Endothelial cell of umbilical vein (primary cell): ENCODE measurements around the gene FAM171A2. TPM values are rescaled to one million over a fixed set of nuclear protein-coding genes. Genes with fewer than 3 reads are reported as not detected.

ENCODE experiments used
- BruUV-seq: library from RNA; stranded (reverse); fragments of 400-500 nt; replicated peaks from 2 replicates; lab custom pipeline; 2021; lab: Mats Ljungman, UMichigan
- CTCF ChIA-PET: fragments of 300-600, 350-600 bp; sonication (Branson Sonifier 250); formaldehyde crosslinking; loops from one replicate; lab custom pipeline; 2021; ENCODE audit warnings: antibody characterized with exemption, inconsistent platforms; lab: Charles Lee
- POLR2A ChIA-PET: fragments of 300-600, 350-600 bp; sonication (Branson Sonifier 250); formaldehyde crosslinking; loops from one replicate; lab custom pipeline; 2021; ENCODE audit warnings: antibody characterized with exemption, inconsistent platforms; lab: Charles Lee
- DNase-seq: peaks from one replicate; pipeline ENCODE4 v3.0.0-alpha.2; 2011; ENCODE audit warnings: low read depth, low spot score
- FAIRE-seq: peaks from 2 replicates; lab custom pipeline; 2011; peaks lifted over from hg19 to GRCh38; lab: Jason Lieb, UNC
- H2AFZ ChIP-seq: 2 replicates; pipeline ENCODE4 v1.6.0; 2012; ENCODE audit warnings: low read depth, low read length, control low read depth, inconsistent platforms
- H3K27ac ChIP-seq: 2 replicates; pipeline ENCODE4 v1.5.1; 2011; ENCODE audit warnings: low read depth, mild to moderate bottlenecking, control low read depth, low read length, moderate library complexity; ENCODE audit not compliant: insufficient read depth
- H3K27me3 ChIP-seq, 2 experiments: 2 replicates each; pipeline versions ENCODE4 v1.6.0 to v1.6.1; 2011; ENCODE audit warnings: low read length in 2 of 2, mixed read lengths in 1 of 2; ENCODE audit not compliant: control insufficient read depth in 2 of 2, insufficient read depth in 2 of 2
- H3K36me3 ChIP-seq, 2 experiments: 2 replicates in 1 of 2; 3 replicates in 1 of 2; pipeline ENCODE4 v1.5.1; 2011; ENCODE audit warnings: low read length in 2 of 2, mild to moderate bottlenecking in 1 of 2, moderate library complexity in 1 of 2; ENCODE audit not compliant: control insufficient read depth in 2 of 2, insufficient read depth in 2 of 2; ENCODE audit errors: extremely low read depth in 1 of 2
- H3K4me1 ChIP-seq: 3 replicates; pipeline ENCODE4 v1.5.1; 2011; ENCODE audit warnings: mild to moderate bottlenecking, low read length; ENCODE audit not compliant: control insufficient read depth, insufficient read depth; ENCODE audit errors: extremely low read depth
- H3K4me2 ChIP-seq: 2 replicates; pipeline ENCODE4 v1.6.1; 2011; ENCODE audit warnings: low read length, control low read depth, mixed read lengths; ENCODE audit not compliant: insufficient read depth
- H3K4me3 ChIP-seq, 3 experiments: fragments of 200-600 bp in 1 of 3; sonication (generic), shearing (Covaris generic) in 1 of 3; replicated peaks in 1 of 3; 2 replicates each; pipeline ENCODE4 v1.5.1; 2011 to 2016; ENCODE audit warnings: control low read depth in 3 of 3, low read length in 3 of 3, mild to moderate bottlenecking in 2 of 3, inconsistent platforms in 1 of 3, low read depth in 1 of 3, moderate library complexity in 1 of 3; ENCODE audit not compliant: insufficient read depth in 1 of 3
- H3K79me2 ChIP-seq: 2 replicates; pipeline ENCODE4 v1.6.0; 2012; ENCODE audit warnings: low read length, inconsistent platforms; ENCODE audit not compliant: control insufficient read depth, insufficient read depth
- H3K9ac ChIP-seq: replicated peaks from 2 replicates; pipeline ENCODE3; 2011; ENCODE audit warnings: low read length, control low read depth; ENCODE audit not compliant: insufficient read depth; ENCODE audit errors: extremely low read depth
- H3K9me1 ChIP-seq: replicated peaks from 3 replicates; pipeline ENCODE4 v1.6.0; 2011; ENCODE audit warnings: mild to moderate bottlenecking, low read length; ENCODE audit not compliant: control insufficient read depth, insufficient read depth; ENCODE audit errors: extremely low read depth
- H3K9me3 ChIP-seq: replicated peaks from 2 replicates; pipeline ENCODE4 v1.5.1; 2012; ENCODE audit warnings: low read length, inconsistent platforms; ENCODE audit not compliant: control insufficient read depth, insufficient read depth
- H4K20me1 ChIP-seq: replicated peaks from 2 replicates; pipeline ENCODE3; 2011; ENCODE audit warnings: mild to moderate bottlenecking, low read length; ENCODE audit not compliant: control insufficient read depth, insufficient read depth; ENCODE audit errors: extremely low read depth
- GATA2 ChIP-seq: IDR thresholded peaks from 2 replicates; pipeline ENCODE4 v1.7.0; 2011; ENCODE audit warnings: low read depth, mild to moderate bottlenecking, moderate library complexity, mixed read lengths, low read length; ENCODE audit not compliant: insufficient read length, insufficient read depth
- JUN ChIP-seq: IDR thresholded peaks from 2 replicates; pipeline ENCODE4 v1.6.1; 2011; ENCODE audit warnings: borderline replicate concordance, low read depth; ENCODE audit not compliant: insufficient read length, insufficient read depth
- MAX ChIP-seq: IDR thresholded peaks from 2 replicates; pipeline ENCODE4 v1.6.1; 2011; ENCODE audit not compliant: insufficient read depth, insufficient read length
- MYC ChIP-seq: IDR thresholded peaks from one replicate; pipeline ENCODE4 v1.6.1; 2011; ENCODE audit warnings: mild to moderate bottlenecking, low read depth, low read length
- POLR2A ChIP-seq: IDR thresholded peaks from 2 replicates; pipeline ENCODE4 v1.6.1; 2012; ENCODE audit warnings: low read depth, mild to moderate bottlenecking, control low read depth, low read length
- POLR2AphosphoS5 ChIP-seq: IDR thresholded peaks from 2 replicates; pipeline ENCODE4 v1.6.1; 2012; ENCODE audit warnings: low read depth, mild to moderate bottlenecking, control low read depth, low read length, moderate library complexity; ENCODE audit not compliant: insufficient read depth
- dilution Hi-C: fragments of 300-500 bp; cut with MboI; formaldehyde crosslinking; loops from one replicate; pipeline ENCODE4 v1.15.0; 2019; ENCODE audit warnings: low sequenced_read_pairs; ENCODE audit not compliant: extremely low pct_ligation_motif_present
- intact Hi-C: fragments of 100-400 bp; cut with micrococcal nuclease; formaldehyde crosslinking; loops from one replicate; pipeline ENCODE4 v1.10.0; 2022
- polyA plus RNA-seq, 4 experiments: library from polyadenylated mRNA; depleted of rRNA in 3 of 4; stranded (reverse) in 3 of 4; unstranded in 1 of 4; fragments of >200 nt; gene quantifications; 2 replicates each; pipeline versions ENCODE4 v1.2.1 to v1.2.3, GENCODE V29; 2011 to 2012; ENCODE audit warnings: missing spikeins in 1 of 4
- total RNA-seq: library from RNA; stranded (reverse); gene quantifications from 2 replicates; pipeline ENCODE4 v1.2.3, GENCODE V29; 2021

FAM171A2 gene
- total and polyA plus RNA-seq, 2 donors (not counting 3 experiments of a cell fraction or from before 2014, with no cell fraction given): 11.3 to 13.4 TPM

GRCh38 chr17:44359458-44360143 lies 4.1 kb downstream of the FAM171A2 start:
- H2AFZ ChIP-seq: no peak overlapping the region
- no peak for DNase-seq
- no peaks in the 10 kb centered on the region for H3K9me3 ChIP-seq
- dilution Hi-C loops: no loop called here
- ChIA-PET POLR2A (no interaction called here), CTCF (interaction anchor here (0.7 to 2.1 kb wide), 3 partner anchors 14 to 164 kb away, joined by 4 to 8 read pairs (median 4); no protein-coding TSS in a partner anchor)
- no peaks in the 10 kb centered on the region for H3K9me1 ChIP-seq
- no peaks in the 10 kb centered on the region for H3K36me3 ChIP-seq
- H3K4me2 ChIP-seq: no peak overlapping the region
- H3K27me3 ChIP-seq: no peaks in the 10 kb centered on the region
- TF ChIP-seq POLR2A (no peak), MYC (no peak), MAX (no peak)
- intact Hi-C loops: no loop called here
- no peak overlapping the region for H3K9ac ChIP-seq
- BruUV-seq: no TSS peak
- H3K79me2 ChIP-seq: no peaks in the 10 kb centered on the region
- H3K4me3 ChIP-seq: no peak overlapping the region
- no peaks in the 10 kb centered on the region for H4K20me1 ChIP-seq
- H3K4me1 ChIP-seq: peaks cover 5% of the 10 kb centered on the region
- no peak for FAIRE-seq
- no peak overlapping the region for H3K27ac ChIP-seq

GRCh38 chr17:44359006-44359405 lies 4.6 kb downstream of the FAM171A2 start:
- dilution Hi-C loops: no loop called here
- Histone ChIP-seq H3K9me1 (no peaks in the 10 kb centered on the region), H3K27me3 (no peaks in the 10 kb centered on the region), H3K27ac (no peak overlapping the region), H3K36me3 (no peaks in the 10 kb centered on the region), H3K4me1 (peaks cover 5% of the 10 kb centered on the region), H3K9me3 (no peaks in the 10 kb centered on the region), H2AFZ (no peak overlapping the region), H3K4me3 (no peak overlapping the region), H3K9ac (no peak overlapping the region), H4K20me1 (no peaks in the 10 kb centered on the region), H3K79me2 (no peaks in the 10 kb centered on the region), H3K4me2 (no peak overlapping the region)
- no peak for FAIRE-seq
- BruUV-seq: no TSS peak
- POLR2A ChIA-PET: no interaction called here
- intact Hi-C loops: no loop called here
- CTCF ChIA-PET: interaction anchor here (2.1 kb wide), 1 partner anchor 13 kb away, joined by 8 read pairs; no protein-coding TSS in a partner anchor
- no peak for DNase-seq
- no peak for TF ChIP-seq GATA2
- TF ChIP-seq MAX: no peak
- no peak for TF ChIP-seq POLR2A
- TF ChIP-seq POLR2AphosphoS5: no peak
- TF ChIP-seq JUN: no peak
